ENCODE results near the gene MORN5. TPM values are rescaled to one million over a fixed set of nuclear protein-coding genes. Genes with fewer than 3 reads are reported as not detected.

MORN5 gene
- total RNA-seq, 1 experiment from 2014 or later = not detected

DNA sequence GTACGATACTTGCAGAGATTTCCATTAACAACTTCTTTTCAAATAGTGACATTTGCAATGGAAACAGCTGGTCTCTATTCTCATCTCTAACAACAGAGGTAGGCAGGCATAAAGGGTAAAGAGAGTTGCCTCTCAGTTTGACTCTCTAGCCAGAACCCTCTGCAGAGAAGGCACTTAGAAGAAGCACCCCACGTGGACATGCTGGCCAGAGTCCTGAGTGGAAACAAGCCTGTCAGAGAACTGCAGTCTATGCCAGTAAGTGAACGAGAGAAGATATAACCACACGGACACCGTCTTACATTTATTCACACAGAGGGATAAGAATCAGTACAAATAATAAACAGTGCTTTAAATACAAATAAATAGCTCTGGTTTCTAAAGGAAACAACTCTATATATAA, 80.0 kb downstream of the MORN5 start:
- ChIA-PET CTCF (no interaction called here), POLR2A (no interaction called here)
- Histone ChIP-seq H3K9me3 (ENCODE audit: control insufficient read depth, insufficient read depth, low read depth, low read length) (no peaks in the 10 kb centered on the region), H3K4me3 (ENCODE audit: low read depth in 2 of 2, low read length in 2 of 2) (no peak overlapping the region), H3K36me3 (ENCODE audit: control insufficient read depth, insufficient read depth, low read length) (peaks cover 16% of the 10 kb centered on the region), H3K27me3 (ENCODE audit: control insufficient read depth, insufficient read depth, low read length) (no peaks in the 10 kb centered on the region), H3K27ac (ENCODE audit: low read length) (no peak overlapping the region), H3K4me1 (ENCODE audit: control insufficient read depth, insufficient read depth, low read length) (no peaks in the 10 kb centered on the region)
- intact Hi-C loops (cut with micrococcal nuclease; ENCODE audit: unreplicated experiment) = no loop called here
- BruUV-seq (replicated peaks) = no TSS peak
- no peak for DNase-seq (ENCODE audit: low read depth, low spot score)
- no peak for TF ChIP-seq POLR2AphosphoS5 (IDR thresholded peaks at IDR 0.05; ENCODE audit: low read depth, low read length)
- TF ChIP-seq, protein P1, sequence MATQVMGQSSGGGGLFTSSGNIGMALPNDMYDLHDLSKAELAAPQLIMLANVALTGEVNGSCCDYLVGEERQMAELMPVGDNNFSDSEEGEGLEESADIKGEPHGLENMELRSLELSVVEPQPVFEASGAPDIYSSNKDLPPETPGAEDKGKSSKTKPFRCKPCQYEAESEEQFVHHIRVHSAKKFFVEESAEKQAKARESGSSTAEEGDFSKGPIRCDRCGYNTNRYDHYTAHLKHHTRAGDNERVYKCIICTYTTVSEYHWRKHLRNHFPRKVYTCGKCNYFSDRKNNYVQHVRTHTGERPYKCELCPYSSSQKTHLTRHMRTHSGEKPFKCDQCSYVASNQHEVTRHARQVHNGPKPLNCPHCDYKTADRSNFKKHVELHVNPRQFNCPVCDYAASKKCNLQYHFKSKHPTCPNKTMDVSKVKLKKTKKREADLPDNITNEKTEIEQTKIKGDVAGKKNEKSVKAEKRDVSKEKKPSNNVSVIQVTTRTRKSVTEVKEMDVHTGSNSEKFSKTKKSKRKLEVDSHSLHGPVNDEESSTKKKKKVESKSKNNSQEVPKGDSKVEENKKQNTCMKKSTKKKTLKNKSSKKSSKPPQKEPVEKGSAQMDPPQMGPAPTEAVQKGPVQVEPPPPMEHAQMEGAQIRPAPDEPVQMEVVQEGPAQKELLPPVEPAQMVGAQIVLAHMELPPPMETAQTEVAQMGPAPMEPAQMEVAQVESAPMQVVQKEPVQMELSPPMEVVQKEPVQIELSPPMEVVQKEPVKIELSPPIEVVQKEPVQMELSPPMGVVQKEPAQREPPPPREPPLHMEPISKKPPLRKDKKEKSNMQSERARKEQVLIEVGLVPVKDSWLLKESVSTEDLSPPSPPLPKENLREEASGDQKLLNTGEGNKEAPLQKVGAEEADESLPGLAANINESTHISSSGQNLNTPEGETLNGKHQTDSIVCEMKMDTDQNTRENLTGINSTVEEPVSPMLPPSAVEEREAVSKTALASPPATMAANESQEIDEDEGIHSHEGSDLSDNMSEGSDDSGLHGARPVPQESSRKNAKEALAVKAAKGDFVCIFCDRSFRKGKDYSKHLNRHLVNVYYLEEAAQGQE (IDR thresholded peaks at IDR 0.05; ENCODE audit: insufficient read depth in 1 of 2, low read depth in 2 of 2, low read length in 1 of 2) = no peak
- TF ChIP-seq, protein P2, sequence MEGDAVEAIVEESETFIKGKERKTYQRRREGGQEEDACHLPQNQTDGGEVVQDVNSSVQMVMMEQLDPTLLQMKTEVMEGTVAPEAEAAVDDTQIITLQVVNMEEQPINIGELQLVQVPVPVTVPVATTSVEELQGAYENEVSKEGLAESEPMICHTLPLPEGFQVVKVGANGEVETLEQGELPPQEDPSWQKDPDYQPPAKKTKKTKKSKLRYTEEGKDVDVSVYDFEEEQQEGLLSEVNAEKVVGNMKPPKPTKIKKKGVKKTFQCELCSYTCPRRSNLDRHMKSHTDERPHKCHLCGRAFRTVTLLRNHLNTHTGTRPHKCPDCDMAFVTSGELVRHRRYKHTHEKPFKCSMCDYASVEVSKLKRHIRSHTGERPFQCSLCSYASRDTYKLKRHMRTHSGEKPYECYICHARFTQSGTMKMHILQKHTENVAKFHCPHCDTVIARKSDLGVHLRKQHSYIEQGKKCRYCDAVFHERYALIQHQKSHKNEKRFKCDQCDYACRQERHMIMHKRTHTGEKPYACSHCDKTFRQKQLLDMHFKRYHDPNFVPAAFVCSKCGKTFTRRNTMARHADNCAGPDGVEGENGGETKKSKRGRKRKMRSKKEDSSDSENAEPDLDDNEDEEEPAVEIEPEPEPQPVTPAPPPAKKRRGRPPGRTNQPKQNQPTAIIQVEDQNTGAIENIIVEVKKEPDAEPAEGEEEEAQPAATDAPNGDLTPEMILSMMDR (IDR thresholded peaks at IDR 0.05) = no peak
- TF ChIP-seq TCF7L2 (IDR thresholded peaks at IDR 0.05; ENCODE audit: low read depth, low read length) = no peak
- TF ChIP-seq SIN3A (IDR thresholded peaks at IDR 0.05; ENCODE audit: borderline replicate concordance, insufficient read depth, low read depth, low read length) = no peak
- in situ Hi-C loops (cut with HindIII; ENCODE audit: low pct_unique_long_range_greater_than_20kb, low sequenced_read_pairs) = no loop called here
- no peak for ATAC-seq

DNA sequence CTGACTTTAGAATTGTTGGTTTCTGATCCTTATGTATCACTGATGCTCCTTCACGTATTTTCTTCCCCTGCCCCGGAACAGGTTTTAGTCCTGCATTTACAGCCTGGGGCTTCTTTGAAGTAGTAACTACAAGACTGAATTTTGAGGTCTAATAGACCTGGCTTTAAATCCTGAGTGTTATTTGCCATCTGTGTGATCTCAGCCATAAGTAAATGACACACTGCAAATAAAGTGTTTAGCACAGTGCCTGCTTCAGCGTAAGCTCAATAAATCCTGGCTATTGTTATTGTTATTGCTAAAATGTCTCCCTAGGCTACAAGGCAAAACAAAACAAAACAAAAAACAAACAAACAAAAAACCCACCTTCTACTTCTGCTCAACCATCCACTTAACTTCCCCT, 84.6 kb downstream of the MORN5 start:
- ChIA-PET CTCF (no interaction called here), POLR2A (no interaction called here)
- ATAC-seq (no peak), DNase-seq (ENCODE audit: low read depth, low spot score) (no peak)
- no peak for TF ChIP-seq TCF7L2 (IDR thresholded peaks at IDR 0.05; ENCODE audit: low read depth, low read length)
- TF ChIP-seq, protein P2 (IDR thresholded peaks at IDR 0.05) = no peak
- TF ChIP-seq SIN3A (IDR thresholded peaks at IDR 0.05; ENCODE audit: borderline replicate concordance, insufficient read depth, low read depth, low read length) = no peak
- no peak for TF ChIP-seq POLR2AphosphoS5 (IDR thresholded peaks at IDR 0.05; ENCODE audit: low read depth, low read length)
- TF ChIP-seq, protein P1 (IDR thresholded peaks at IDR 0.05; ENCODE audit: insufficient read depth in 1 of 2, low read depth in 2 of 2, low read length in 1 of 2) = no peak
- no peak overlapping the region for H3K4me3 ChIP-seq (ENCODE audit: low read depth in 2 of 2, low read length in 2 of 2)
- no peaks in the 10 kb centered on the region for H3K27me3 ChIP-seq (ENCODE audit: control insufficient read depth, insufficient read depth, low read length)
- H3K4me1 ChIP-seq (ENCODE audit: control insufficient read depth, insufficient read depth, low read length) = no peaks in the 10 kb centered on the region
- BruUV-seq (replicated peaks) = no TSS peak
- in situ Hi-C loops (cut with HindIII; ENCODE audit: low pct_unique_long_range_greater_than_20kb, low sequenced_read_pairs) (no loop called here), intact Hi-C loops (cut with micrococcal nuclease; ENCODE audit: unreplicated experiment) (no loop called here)
- H3K36me3 ChIP-seq (ENCODE audit: control insufficient read depth, insufficient read depth, low read length) = peaks cover 16% of the 10 kb centered on the region
- no peak overlapping the region for H3K27ac ChIP-seq (ENCODE audit: low read length)
- no peaks in the 10 kb centered on the region for H3K9me3 ChIP-seq (ENCODE audit: control insufficient read depth, insufficient read depth, low read depth, low read length)

Measured in Panc1 (cell line).